CD14-positive monocyte (primary cell): ENCODE data around the gene LRP1B. TPM values are rescaled to one million over a fixed set of nuclear protein-coding genes. Genes with fewer than 3 reads are reported as not detected.

Experiments used
- DNase-seq, 3 donors: peaks; one replicate each; pipeline ENCODE4 v3.0.0-alpha.2; 2011 to 2022
- H2AFZ ChIP-seq: 2 replicates; pipeline ENCODE4 v1.6.0; 2012; ENCODE audit warnings: mild to moderate bottlenecking, low read depth, low read length, inconsistent platforms; ENCODE audit not compliant: insufficient read depth, poor library complexity, severe bottlenecking
- H3K27ac ChIP-seq, 2 donors: 1 replicate in 1 of 2; 2 replicates in 1 of 2; pipeline ENCODE4 v1.5.1; 2012 to 2013; ENCODE audit warnings: low read length in 2 of 2, control low read depth in 1 of 2, inconsistent platforms in 1 of 2, low read depth in 1 of 2, mild to moderate bottlenecking in 1 of 2
- H3K27me3 ChIP-seq, 2 donors: one replicate each; pipeline versions ENCODE4 v1.6.0 to v1.6.1; 2011 to 2013; ENCODE audit warnings: low read length in 2 of 2; ENCODE audit not compliant: control insufficient read depth in 2 of 2, insufficient read depth in 2 of 2
- H3K36me3 ChIP-seq, 2 donors: replicated peaks in 1 of 2; 1 replicate in 1 of 2; 2 replicates in 1 of 2; pipeline versions ENCODE4 v1.5.1 to v1.6.1; 2012 to 2013; ENCODE audit warnings: low read length in 2 of 2, control low read depth in 1 of 2, inconsistent platforms in 1 of 2, mild to moderate bottlenecking in 1 of 2; ENCODE audit not compliant: insufficient read depth in 2 of 2, control insufficient read depth in 1 of 2
- H3K4me1 ChIP-seq, 2 donors: 1 replicate in 1 of 2; 2 replicates in 1 of 2; pipeline versions ENCODE4 v1.5.1 to v1.6.1; 2012 to 2013; ENCODE audit warnings: low read length in 2 of 2, control low read depth in 1 of 2, inconsistent platforms in 1 of 2, mild to moderate bottlenecking in 1 of 2, moderate library complexity in 1 of 2; ENCODE audit not compliant: insufficient read depth in 2 of 2, control insufficient read depth in 1 of 2
- H3K4me2 ChIP-seq: replicated peaks from 2 replicates; pipeline ENCODE3; 2012; ENCODE audit warnings: low read length, moderate library complexity, mild to moderate bottlenecking; ENCODE audit not compliant: poor library complexity, severe bottlenecking; ENCODE audit errors: extremely low read depth
- H3K4me3 ChIP-seq, 3 experiments: fragments of 200-600 bp in 1 of 3; sonication (generic) in 1 of 3; replicated peaks in 1 of 3; 1 replicate in 2 of 3; 2 replicates in 1 of 3; pipeline ENCODE4 v1.5.1; 2011 to 2013; ENCODE audit warnings: low read length in 3 of 3, mild to moderate bottlenecking in 3 of 3, control low read depth in 2 of 3, low read depth in 2 of 3, inconsistent platforms in 1 of 3, moderate library complexity in 1 of 3
- H3K79me2 ChIP-seq: 2 replicates; pipeline ENCODE4 v1.6.0; 2012; ENCODE audit warnings: mild to moderate bottlenecking, control low read depth, inconsistent platforms, low read length, moderate library complexity; ENCODE audit not compliant: insufficient read depth
- H3K9ac ChIP-seq: 2 replicates; pipeline ENCODE4 v1.6.0; 2017; ENCODE audit warnings: low read length, mild to moderate bottlenecking; ENCODE audit not compliant: insufficient read depth, poor library complexity, severe bottlenecking
- H3K9me3 ChIP-seq, 2 donors: replicated peaks in 1 of 2; 1 replicate in 1 of 2; 2 replicates in 1 of 2; pipeline versions ENCODE4 v1.5.1 to v1.6.1; 2012 to 2013; ENCODE audit warnings: low read length in 2 of 2, control low read depth in 1 of 2; ENCODE audit not compliant: control insufficient read depth in 1 of 2, insufficient read depth in 1 of 2
- H4K20me1 ChIP-seq: 2 replicates; pipeline ENCODE4 v1.6.0; 2012; ENCODE audit warnings: mild to moderate bottlenecking, low read length, control low read depth, moderate library complexity; ENCODE audit not compliant: insufficient read depth
- H3K27ac Mint-ChIP-seq, 7 donors: one replicate each; pipeline ENCODE4 v1.8.0; 2020; ENCODE audit warnings: mild to moderate bottlenecking in 7 of 7, mixed read lengths in 7 of 7, moderate library complexity in 6 of 7, inconsistent platforms in 2 of 7
- H3K27me3 Mint-ChIP-seq, 3 donors: one replicate each; pipeline ENCODE4 v1.8.0; 2021 to 2022; ENCODE audit warnings: low read depth in 3 of 3, mild to moderate bottlenecking in 3 of 3, mixed read lengths in 3 of 3, moderate library complexity in 3 of 3, inconsistent platforms in 1 of 3
- H3K36me3 Mint-ChIP-seq, 2 donors: one replicate each; pipeline ENCODE4 v1.8.0; 2020; ENCODE audit warnings: mixed read lengths in 2 of 2, inconsistent platforms in 1 of 2, mild to moderate bottlenecking in 1 of 2
- H3K4me1 Mint-ChIP-seq: one replicate; pipeline ENCODE4 v1.8.0; 2020; ENCODE audit warnings: mild to moderate bottlenecking, mixed read lengths
- H3K4me3 Mint-ChIP-seq, 2 donors: one replicate each; pipeline ENCODE4 v1.8.0; 2020; ENCODE audit warnings: mild to moderate bottlenecking in 2 of 2, mixed read lengths in 2 of 2, moderate library complexity in 1 of 2
- H3K9me3 Mint-ChIP-seq, 7 donors: one replicate each; pipeline ENCODE4 v1.8.0; 2020 to 2022; ENCODE audit warnings: mixed read lengths in 7 of 7, mild to moderate bottlenecking in 6 of 7, moderate library complexity in 6 of 7, inconsistent platforms in 2 of 7
- CTCF ChIP-seq: fragments of 200-600 bp; IDR thresholded peaks from one replicate; pipeline ENCODE4 v1.8.0; 2022; ENCODE audit warnings: antibody characterized with exemption, mild to moderate bottlenecking
- WGBS: methylation state at CpG from one replicate; pipeline ENCODE4 v1.1.5; 2013; ENCODE audit warnings: missing lambda C conversion rate; ENCODE audit not compliant: insufficient coverage; 5-methylcytosine and 5-hydroxymethylcytosine counted together
- intact Hi-C, 2 donors: fragments of 100-400 bp; cut with micrococcal nuclease; formaldehyde crosslinking; loops; one replicate each; pipeline versions ENCODE4 v1.15.0 to v1.15.1; 2023
- polyA plus RNA-seq, 3 donors: library from polyadenylated mRNA; depleted of rRNA in 1 of 3; unstranded in 2 of 3; stranded (reverse) in 1 of 3; fragments of 300-500 nt in 2 of 3; fragments of >200 nt in 1 of 3; fragmentation: Illumina TruSeq in 2 of 3; gene quantifications; 1 replicate in 2 of 3; 2 replicates in 1 of 3; pipeline ENCODE4 v1.2.3, GENCODE V29; 2012 to 2021

The LRP1B gene
- polyA plus RNA-seq, 3 donors = not detected

- peaks cover 0 to 3% of the 10 kb centered on the region in 2 donors for H3K9me3 ChIP-seq
- WGBS = no CpG with 5 or more reads among the region's 1 CpG
- H3K27me3 Mint-ChIP-seq = no peaks in the 10 kb centered on the region
- no peaks in the 10 kb centered on the region for H3K4me1 Mint-ChIP-seq
- no peak overlapping the region for H3K27ac Mint-ChIP-seq
- no peaks in the 10 kb centered on the region for H3K27me3 ChIP-seq
- TF ChIP-seq CTCF = no peak
- H3K4me3 ChIP-seq = no peak overlapping the region
- H3K4me2 ChIP-seq = no peak overlapping the region
- H3K79me2 ChIP-seq = no peaks in the 10 kb centered on the region
- H3K27ac ChIP-seq = no peak overlapping the region
- no peak for DNase-seq
- no peak overlapping the region for H3K4me3 Mint-ChIP-seq
- H3K36me3 ChIP-seq = no peaks in the 10 kb centered on the region
- H4K20me1 ChIP-seq = no peaks in the 10 kb centered on the region
- H3K9me3 Mint-ChIP-seq = peaks cover 0 to 2% (median 0%) of the 10 kb centered on the region in 7 donors
- no peaks in the 10 kb centered on the region for H3K36me3 Mint-ChIP-seq
- no peaks in the 10 kb centered on the region for H3K4me1 ChIP-seq
- no peak overlapping the region for H2AFZ ChIP-seq
- no peak overlapping the region for H3K9ac ChIP-seq
- intact Hi-C loops = no loop called here
These were observed 69.1 kb downstream of the LRP1B start for GRCh38 chr2:142061733-142062132.

- no peaks in the 10 kb centered on the region for H3K4me1 Mint-ChIP-seq
- Histone ChIP-seq H3K9me3 (peaks cover 0 to 3% of the 10 kb centered on the region in 2 donors), H3K4me1 (no peaks in the 10 kb centered on the region), H3K9ac (no peak overlapping the region), H3K4me2 (no peak overlapping the region), H3K79me2 (no peaks in the 10 kb centered on the region), H4K20me1 (no peaks in the 10 kb centered on the region), H3K4me3 (no peak overlapping the region), H3K27ac (no peak overlapping the region), H2AFZ (no peak overlapping the region), H3K27me3 (no peaks in the 10 kb centered on the region), H3K36me3 (no peaks in the 10 kb centered on the region)
- no peaks in the 10 kb centered on the region for H3K27me3 Mint-ChIP-seq
- H3K36me3 Mint-ChIP-seq = no peaks in the 10 kb centered on the region
- H3K4me3 Mint-ChIP-seq = no peak overlapping the region
- DNase-seq = no peak
- no peak for TF ChIP-seq CTCF
- intact Hi-C loops = no loop called here
- H3K9me3 Mint-ChIP-seq = peaks cover 0 to 2% (median 0%) of the 10 kb centered on the region in 7 donors
- WGBS = 90% methylated on average over 2 of the region's 4 CpGs
- no peak overlapping the region for H3K27ac Mint-ChIP-seq
These were observed 72.7 kb downstream of the LRP1B start for GRCh38 chr2:142058149-142058548.
